SJSA1 (cell line): ENCODE data around the gene LIMCH1. TPM values are rescaled to one million over a fixed set of nuclear protein-coding genes. Genes with fewer than 3 reads are reported as not detected.

Source experiments
- DNase-seq, 2 experiments: peaks; one replicate each; pipeline ENCODE4 v3.0.0-alpha.2; 2015 to 2020; ENCODE audit warnings: low spot score in 2 of 2, low read depth in 1 of 2
- H3K27ac ChIP-seq: fragments of 250-450 bp; sonication (Bioruptor Pico); 2 replicates; pipeline ENCODE4 v1.5.1; 2020; ENCODE audit warnings: mild to moderate bottlenecking, moderate library complexity
- H3K27me3 ChIP-seq: fragments of 250-450 bp; sonication (Bioruptor Pico); replicated peaks from 2 replicates; pipeline ENCODE4 v1.5.1; 2020; ENCODE audit warnings: mild to moderate bottlenecking, moderate library complexity
- H3K36me3 ChIP-seq: fragments of 250-450 bp; sonication (Bioruptor Pico); 2 replicates; pipeline ENCODE4 v1.5.1; 2020; ENCODE audit warnings: mild to moderate bottlenecking
- H3K4me1 ChIP-seq: fragments of 250-450 bp; sonication (Bioruptor Pico); replicated peaks from 2 replicates; pipeline ENCODE4 v1.6.1; 2021; ENCODE audit warnings: mild to moderate bottlenecking
- H3K4me3 ChIP-seq: fragments of 250-450 bp; sonication (Bioruptor Pico); 2 replicates; pipeline ENCODE4 v1.5.1; 2020; ENCODE audit warnings: mild to moderate bottlenecking
- H3K9me3 ChIP-seq: fragments of 250-450 bp; sonication (Bioruptor Pico); replicated peaks from 2 replicates; pipeline ENCODE4 v1.5.1; 2020; ENCODE audit warnings: mild to moderate bottlenecking
- total RNA-seq: library from RNA; depleted of rRNA; stranded (reverse); fragments of >200 nt; shearing (Covaris generic); gene quantifications from 2 replicates; pipeline ENCODE4 v1.2.3, GENCODE V29; 2014

The LIMCH1 gene
- total RNA-seq, 1 experiment from 2014 or later = 27.7 TPM

- no peak overlapping the region for H3K27ac ChIP-seq
- no peaks in the 10 kb centered on the region for H3K27me3 ChIP-seq
- no peaks in the 10 kb centered on the region for H3K9me3 ChIP-seq
- H3K4me3 ChIP-seq = no peak overlapping the region
- no peaks in the 10 kb centered on the region for H3K36me3 ChIP-seq
- no peaks in the 10 kb centered on the region for H3K4me1 ChIP-seq
- no peak for DNase-seq
Observed at GRCh38 chr4:41559940-41560516, 22.1 kb downstream of the LIMCH1 start.

- no peaks in the 10 kb centered on the region for H3K27me3 ChIP-seq
- H3K27ac ChIP-seq = no peak overlapping the region
- DNase-seq = no peak
- no peaks in the 10 kb centered on the region for H3K36me3 ChIP-seq
- no peaks in the 10 kb centered on the region for H3K4me1 ChIP-seq
- H3K4me3 ChIP-seq = no peak overlapping the region
- H3K9me3 ChIP-seq = no peaks in the 10 kb centered on the region
Observed at GRCh38 chr4:41561244-41561643, 23.3 kb downstream of the LIMCH1 start.

GRCh38 chr4:41567186-41567585 lies 29.2 kb downstream of the LIMCH1 start:
- H3K4me1 ChIP-seq = no peaks in the 10 kb centered on the region
- no peak for DNase-seq
- H3K27me3 ChIP-seq = no peaks in the 10 kb centered on the region

GRCh38 chr4:41568363-41568762 lies 30.4 kb downstream of the LIMCH1 start:
- H3K9me3 ChIP-seq = no peaks in the 10 kb centered on the region
- no peak overlapping the region for H3K4me3 ChIP-seq
- peaks cover 1% of the 10 kb centered on the region; the same call in 1 of the 2 replicates for H3K4me1 ChIP-seq
- no peaks in the 10 kb centered on the region for H3K36me3 ChIP-seq
- H3K27ac ChIP-seq = no peak overlapping the region
- no peak for DNase-seq
- H3K27me3 ChIP-seq = no peaks in the 10 kb centered on the region

More at GRCh38 chr4:41567186-41567585, 29.2 kb downstream of the LIMCH1 start:
- Histone ChIP-seq H3K27ac (no peak overlapping the region), H3K36me3 (no peaks in the 10 kb centered on the region), H3K4me3 (no peak overlapping the region), H3K9me3 (no peaks in the 10 kb centered on the region)

- no peaks in the 10 kb centered on the region for H3K9me3 ChIP-seq
- no peaks in the 10 kb centered on the region for H3K27me3 ChIP-seq
- H3K4me3 ChIP-seq = no peak overlapping the region
- H3K27ac ChIP-seq = no peak overlapping the region
- H3K36me3 ChIP-seq = no peaks in the 10 kb centered on the region
- peaks cover 3% of the 10 kb centered on the region; the same call in 1 of the 2 replicates for H3K4me1 ChIP-seq
- DNase-seq = no peak
Observed at GRCh38 chr4:41569961-41570360, 32.0 kb downstream of the LIMCH1 start.

- H3K27ac ChIP-seq = no peak overlapping the region
Observed at GRCh38 chr4:41571422-41571821, 33.5 kb downstream of the LIMCH1 start.

GRCh38 chr4:41572516-41572915 lies 34.6 kb downstream of the LIMCH1 start:
- no peaks in the 10 kb centered on the region for H3K36me3 ChIP-seq
- no peak for DNase-seq
- H3K27me3 ChIP-seq = no peaks in the 10 kb centered on the region
- no peaks in the 10 kb centered on the region for H3K9me3 ChIP-seq
- no peak overlapping the region for H3K4me3 ChIP-seq
- H3K4me1 ChIP-seq = peaks cover 3% of the 10 kb centered on the region; the same call in 1 of the 2 replicates
- H3K27ac ChIP-seq = no peak overlapping the region

More at GRCh38 chr4:41571422-41571821, 33.5 kb downstream of the LIMCH1 start:
- no peak for DNase-seq
- Histone ChIP-seq H3K36me3 (no peaks in the 10 kb centered on the region), H3K27me3 (no peaks in the 10 kb centered on the region), H3K4me1 (peaks cover 3% of the 10 kb centered on the region; the same call in 1 of the 2 replicates), H3K4me3 (no peak overlapping the region), H3K9me3 (no peaks in the 10 kb centered on the region)

- no peaks in the 10 kb centered on the region for H3K36me3 ChIP-seq
- DNase-seq = no peak
Observed at GRCh38 chr4:41572956-41573355, 35.0 kb downstream of the LIMCH1 start.

GRCh38 chr4:41573502-41574001 lies 35.6 kb downstream of the LIMCH1 start:
- DNase-seq = peak in 1 of 2 experiments; percentile 1
- Histone ChIP-seq H3K27me3 (no peaks in the 10 kb centered on the region), H3K4me1 (peaks cover 3% of the 10 kb centered on the region; the same call in 1 of the 2 replicates), H3K27ac (no peak overlapping the region), H3K36me3 (no peaks in the 10 kb centered on the region), H3K9me3 (no peaks in the 10 kb centered on the region), H3K4me3 (no peak overlapping the region)

More at GRCh38 chr4:41572956-41573355, 35.0 kb downstream of the LIMCH1 start:
- H3K4me1 ChIP-seq = peaks cover 3% of the 10 kb centered on the region; the same call in 1 of the 2 replicates
- H3K4me3 ChIP-seq = no peak overlapping the region
- no peaks in the 10 kb centered on the region for H3K27me3 ChIP-seq
- no peak overlapping the region for H3K27ac ChIP-seq
- H3K9me3 ChIP-seq = no peaks in the 10 kb centered on the region

- no peaks in the 10 kb centered on the region for H3K27me3 ChIP-seq
- no peaks in the 10 kb centered on the region for H3K9me3 ChIP-seq
- no peak overlapping the region for H3K27ac ChIP-seq
- H3K4me1 ChIP-seq = peaks cover 3% of the 10 kb centered on the region; the same call in 1 of the 2 replicates
- no peak for DNase-seq
- no peaks in the 10 kb centered on the region for H3K36me3 ChIP-seq
- H3K4me3 ChIP-seq = no peak overlapping the region
Observed at GRCh38 chr4:41575207-41575606, 37.2 kb downstream of the LIMCH1 start.

- Histone ChIP-seq H3K27ac (no peak overlapping the region), H3K4me3 (no peak overlapping the region), H3K4me1 (peaks cover 3% of the 10 kb centered on the region; the same call in 1 of the 2 replicates), H3K36me3 (no peaks in the 10 kb centered on the region), H3K9me3 (no peaks in the 10 kb centered on the region), H3K27me3 (no peaks in the 10 kb centered on the region)
- DNase-seq = no peak
Observed at GRCh38 chr4:41575665-41576064, 37.7 kb downstream of the LIMCH1 start.

- Histone ChIP-seq H3K27me3 (no peaks in the 10 kb centered on the region), H3K27ac (no peak overlapping the region), H3K4me3 (no peak overlapping the region), H3K36me3 (no peaks in the 10 kb centered on the region), H3K9me3 (no peaks in the 10 kb centered on the region), H3K4me1 (no peaks in the 10 kb centered on the region)
- no peak for DNase-seq
Observed at GRCh38 chr4:41579043-41579442, 41.1 kb downstream of the LIMCH1 start.

- no peaks in the 10 kb centered on the region for H3K27me3 ChIP-seq
Observed at GRCh38 chr4:41579526-41579925, 41.6 kb downstream of the LIMCH1 start.

GRCh38 chr4:41580007-41580406 lies 42.0 kb downstream of the LIMCH1 start:
- Histone ChIP-seq H3K36me3 (no peaks in the 10 kb centered on the region), H3K4me3 (no peak overlapping the region), H3K27ac (no peak overlapping the region), H3K9me3 (no peaks in the 10 kb centered on the region), H3K4me1 (no peaks in the 10 kb centered on the region), H3K27me3 (no peaks in the 10 kb centered on the region)
- no peak for DNase-seq

More at GRCh38 chr4:41579526-41579925, 41.6 kb downstream of the LIMCH1 start:
- Histone ChIP-seq H3K4me3 (no peak overlapping the region), H3K9me3 (no peaks in the 10 kb centered on the region), H3K27ac (no peak overlapping the region), H3K36me3 (no peaks in the 10 kb centered on the region), H3K4me1 (no peaks in the 10 kb centered on the region)
- no peak for DNase-seq
